GM12878 (cell line): Measurements from ENCODE around the gene RAD51B. TPM values are rescaled to one million over a fixed set of nuclear protein-coding genes. Genes with fewer than 3 reads are reported as not detected.

Experiments used
- ATAC-seq: fragments of 200-7000 bp; cut with Tn5 transposase; 3 replicates; pipeline ENCODE4 v1.9.1; 2020; ENCODE audit warnings: mild to moderate bottlenecking, moderate library complexity
- BruUV-seq: library from RNA; stranded (reverse); fragments of 400-500 nt; replicated peaks from 2 replicates; lab custom pipeline; 2021; lab: Mats Ljungman, UMichigan
- CTCF ChIA-PET: fragments of 300-600 bp; sonication (Branson Sonifier 250); formaldehyde crosslinking; extraction: SDS; loops from one replicate; lab custom pipeline; 2021; ENCODE audit warnings: inconsistent platforms; lab: Yijun Ruan, JAX
- POLR2A ChIA-PET: fragments of 350-600 bp; formaldehyde crosslinking; extraction: SDS; loops from one replicate; lab custom pipeline; 2021; ENCODE audit warnings: inconsistent platforms; lab: Charles Lee
- RAD21 ChIA-PET: fragments of 300-600 bp; sonication (Branson Sonifier 250); formaldehyde crosslinking; loops from one replicate; lab custom pipeline; 2023; ENCODE audit warnings: antibody characterized with exemption; ENCODE audit not compliant: unreplicated experiment; lab: Charles Lee
- SMC1A ChIA-PET: fragments of 300-600 bp; sonication (Branson Sonifier 250); formaldehyde crosslinking; loops from one replicate; lab custom pipeline; 2023; ENCODE audit not compliant: unreplicated experiment, uncharacterized antibody; lab: Charles Lee
- DNase-seq: peaks from one replicate; pipeline ENCODE4 v3.0.0-alpha.2; 2011; ENCODE audit warnings: low read depth, low spot score
- FAIRE-seq: peaks from 3 replicates; lab custom pipeline; 2011; peaks lifted over from hg19 to GRCh38; lab: Jason Lieb, UNC
- H2AFZ ChIP-seq: 2 replicates; pipeline ENCODE4 v1.6.0; 2011; ENCODE audit warnings: low read depth, low read length, control low read depth; ENCODE audit not compliant: control insufficient read depth
- H3K27ac ChIP-seq: 2 replicates; pipeline ENCODE4 v1.5.1; 2011; ENCODE audit warnings: control low read depth; ENCODE audit not compliant: control insufficient read depth, insufficient read depth
- H3K27me3 ChIP-seq, 2 experiments: replicated peaks in 1 of 2; 2 replicates each; pipeline versions ENCODE4 v1.6.0 to v1.6.1; 2011; ENCODE audit warnings: low read length in 1 of 2; ENCODE audit not compliant: control insufficient read depth in 2 of 2, insufficient read depth in 2 of 2
- H3K36me3 ChIP-seq, 2 experiments: 2 replicates each; pipeline ENCODE4 v1.5.1; 2011; ENCODE audit warnings: low read length in 1 of 2; ENCODE audit not compliant: control insufficient read depth in 2 of 2, insufficient read depth in 2 of 2
- H3K4me1 ChIP-seq: 2 replicates; pipeline ENCODE4 v1.6.1; 2011; ENCODE audit warnings: mild to moderate bottlenecking, low read length, moderate library complexity, mixed read lengths; ENCODE audit not compliant: control insufficient read depth, insufficient read depth
- H3K4me2 ChIP-seq: 2 replicates; pipeline ENCODE4 v1.6.0; 2011; ENCODE audit warnings: control low read depth; ENCODE audit not compliant: control insufficient read depth, insufficient read depth
- H3K4me3 ChIP-seq: fragments of 200-600 bp; sonication (generic); 2 replicates; pipeline ENCODE4 v1.5.1; 2016
- H3K79me2 ChIP-seq: 2 replicates; pipeline ENCODE4 v1.6.0; 2011; ENCODE audit warnings: low read length; ENCODE audit not compliant: control insufficient read depth, insufficient read depth
- H3K9ac ChIP-seq: 2 replicates; pipeline ENCODE4 v1.8.0; 2011; ENCODE audit warnings: low read length, control low read depth, mixed read lengths; ENCODE audit not compliant: control insufficient read depth, insufficient read depth
- H3K9me3 ChIP-seq: replicated peaks from 3 replicates; pipeline ENCODE4 v1.5.1; 2011; ENCODE audit warnings: mild to moderate bottlenecking, low read length; ENCODE audit not compliant: control insufficient read depth, insufficient read depth
- H4K20me1 ChIP-seq: 2 replicates; pipeline ENCODE4 v1.6.0; 2011; ENCODE audit not compliant: control insufficient read depth, insufficient read depth
- CTCF ChIP-seq, 3 experiments: IDR thresholded peaks in 2 of 3; conservative IDR thresholded peaks in 1 of 3; 2 replicates each; pipeline ENCODE4 v1.5.1; 2011; ENCODE audit warnings: low read depth in 3 of 3, low read length in 3 of 3, mild to moderate bottlenecking in 3 of 3, control low read depth in 2 of 3, moderate library complexity in 2 of 3, inconsistent platforms in 1 of 3, mixed read lengths in 1 of 3; ENCODE audit not compliant: control insufficient read depth in 2 of 3, insufficient read depth in 1 of 3; ENCODE audit errors: extremely low read depth in 1 of 3
- FOS ChIP-seq: IDR thresholded peaks from 3 replicates; pipeline ENCODE4 v1.6.1; 2011; ENCODE audit warnings: borderline replicate concordance; ENCODE audit not compliant: insufficient read length; ENCODE audit errors: extremely low read depth
- POLR2AphosphoS5 ChIP-seq: IDR thresholded peaks from 2 replicates; pipeline ENCODE4 v1.6.1; 2011; ENCODE audit warnings: mild to moderate bottlenecking, low read length, inconsistent platforms
- SREBF2 ChIP-seq: IDR thresholded peaks from 2 replicates; pipeline ENCODE4 v1.6.1; 2012; ENCODE audit warnings: mild to moderate bottlenecking, low read length
- WGBS: methylation state at CpG from one replicate; pipeline ENCODE4 v1.1.6; 2016; ENCODE audit warnings: low lambda C conversion rate; ENCODE audit not compliant: insufficient replicate concordance, insufficient coverage; ENCODE audit errors: missing lambda C conversion rate; 5-methylcytosine and 5-hydroxymethylcytosine counted together
- in situ Hi-C: fragments of 300-500 bp; cut with MboI; formaldehyde crosslinking; loops from 9 replicates; pipeline ENCODE4 v1.14.3; 2018; ENCODE audit warnings: mixed read lengths
- intact Hi-C: fragments of 100-400 bp; cut with micrococcal nuclease; formaldehyde crosslinking; loops from one replicate; pipeline ENCODE4 v1.14.2; 2022; ENCODE audit not compliant: unreplicated experiment
- polyA plus RNA-seq, 11 experiments: library from polyadenylated mRNA; depleted of rRNA in 4 of 11; unstranded in 6 of 11; stranded (reverse) in 5 of 11; fragments of >200 nt; fragmentation: Nextera tagmentation in 4 of 11; fragmentation: Illumina TruSeq in 1 of 11; extraction: Ambion mirVana in 4 of 11; extraction: Trizol in 1 of 11; gene quantifications; 1 replicate in 1 of 11; 2 replicates in 10 of 11; pipeline versions ENCODE4 v1.2.1 to v1.2.3, GENCODE V29; 2011 to 2016; ENCODE audit warnings: inconsistent platforms in 2 of 11, missing spikeins in 2 of 11, low read depth in 1 of 11
- total RNA-seq, 4 experiments: library from RNA; depleted of rRNA in 3 of 4; stranded (reverse); fragments of >200 nt in 3 of 4; fragmentation: Illumina TruSeq in 1 of 4; extraction: Trizol in 1 of 4; gene quantifications; 2 replicates each; pipeline versions ENCODE4 v1.2.1 to v1.2.3, GENCODE V29; 2013 to 2021

The RAD51B gene
- total and polyA plus RNA-seq, 10 of the 15 experiments (the other 5 are each of a cell fraction or from before 2014, with no cell fraction given), result 9.8 to 26.8 (median 21.3) TPM

DNA sequence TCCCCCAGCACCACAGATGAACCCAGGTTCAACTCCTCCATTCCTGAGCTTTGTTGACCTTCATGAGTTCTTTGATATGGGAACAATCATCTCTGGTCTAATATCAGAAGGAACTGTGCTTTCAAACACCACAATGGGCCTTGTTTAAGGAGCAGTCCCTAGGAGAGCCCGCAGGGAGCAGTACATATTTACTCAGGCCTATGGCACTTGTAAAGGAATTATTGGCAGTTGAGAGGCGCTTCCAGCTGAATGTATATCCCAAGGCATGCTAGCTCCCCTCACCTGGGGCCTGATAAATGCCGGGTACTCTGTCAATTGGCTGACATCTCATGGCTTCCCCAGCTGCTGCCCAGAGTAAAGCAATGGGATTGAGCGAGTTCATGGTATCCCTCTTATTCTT, 897.1 kb downstream of the RAD51B start:
- Histone ChIP-seq H3K4me3 (no peak overlapping the region), H3K79me2 (no peaks in the 10 kb centered on the region), H2AFZ (no peak overlapping the region), H3K27ac (no peak overlapping the region), H3K4me2 (no peak overlapping the region), H3K27me3 (no peaks in the 10 kb centered on the region), H3K36me3 (no peaks in the 10 kb centered on the region), H3K9me3 (peaks cover 4% of the 10 kb centered on the region; the same call in 2 of the 3 replicates), H3K9ac (no peak overlapping the region), H4K20me1 (no peaks in the 10 kb centered on the region), H3K4me1 (no peaks in the 10 kb centered on the region)
- TF ChIP-seq SREBF2 (no peak), CTCF (IDR thresholded peaks at IDR 0.05 in 2 of 3, conservative IDR thresholded peaks at IDR 0.05 in 1 of 3; ENCODE audit: control insufficient read depth in 2 of 3, extremely low read depth in 1 of 3, insufficient read depth in 1 of 3, low read depth in 3 of 3, low read length in 3 of 3) (no peak), FOS (no peak), POLR2AphosphoS5 (no peak)
- DNase-seq (no peak), ATAC-seq (no peak), FAIRE-seq (no peak)
- BruUV-seq, result no TSS peak
- in situ Hi-C loops, result no loop called here
- SMC1A ChIA-PET, result interaction anchor here (0.9 to 1.5 kb wide), 5 partner anchors 10 to 73 kb away, joined by 3 to 6 read pairs (median 5); no protein-coding TSS in a partner anchor
- POLR2A ChIA-PET, result no interaction called here
- WGBS, result 87% methylated on average over 4 of the region's 4 CpGs
- RAD21 ChIA-PET, result interaction anchor here (1.1 to 1.3 kb wide), 3 partner anchors 14 to 73 kb away, joined by 3 to 5 read pairs (median 4); no protein-coding TSS in a partner anchor
- intact Hi-C loops, result no loop called here
- CTCF ChIA-PET, result no interaction called here
